Activated CD4-positive, CD25-positive, alpha-beta regulatory T cell treated with anti-CD3 and anti-CD28 coated beads, Interleukin-2, amount 50 U/mL, for 72 hours (primary cell): ENCODE measurements around the gene FGF22.
"Not testable (repeated sequence)": the region's sequence is repeated elsewhere in the genome, so short reads cannot be mapped to it uniquely, and the experiment has no call there.

Source experiments
- DNase-seq: peaks from one replicate; pipeline ENCODE4 v3.0.0; 2021

FGF22 gene

DNA sequence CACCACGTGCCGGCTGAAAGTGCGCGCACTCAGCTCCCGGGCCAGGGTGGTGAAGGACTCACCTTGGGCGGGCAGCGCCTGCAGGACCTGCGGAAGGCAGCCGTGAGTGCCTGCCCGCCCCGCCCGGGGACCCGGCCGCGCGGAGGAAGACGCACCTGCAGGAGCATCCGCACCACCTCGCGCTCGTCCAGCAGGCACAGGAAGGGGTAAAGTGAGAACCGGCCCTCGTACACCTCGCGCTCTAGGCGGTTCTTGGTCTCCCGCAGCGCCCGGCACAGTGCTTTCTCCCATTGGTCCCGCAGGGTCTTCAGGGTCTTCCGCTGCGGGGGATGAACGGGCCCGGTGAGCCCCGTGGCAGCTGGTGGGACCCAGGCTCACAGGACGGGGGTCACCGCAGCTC is 17.0 kb upstream of the FGF22 start:
- no peak for DNase-seq

DNA sequence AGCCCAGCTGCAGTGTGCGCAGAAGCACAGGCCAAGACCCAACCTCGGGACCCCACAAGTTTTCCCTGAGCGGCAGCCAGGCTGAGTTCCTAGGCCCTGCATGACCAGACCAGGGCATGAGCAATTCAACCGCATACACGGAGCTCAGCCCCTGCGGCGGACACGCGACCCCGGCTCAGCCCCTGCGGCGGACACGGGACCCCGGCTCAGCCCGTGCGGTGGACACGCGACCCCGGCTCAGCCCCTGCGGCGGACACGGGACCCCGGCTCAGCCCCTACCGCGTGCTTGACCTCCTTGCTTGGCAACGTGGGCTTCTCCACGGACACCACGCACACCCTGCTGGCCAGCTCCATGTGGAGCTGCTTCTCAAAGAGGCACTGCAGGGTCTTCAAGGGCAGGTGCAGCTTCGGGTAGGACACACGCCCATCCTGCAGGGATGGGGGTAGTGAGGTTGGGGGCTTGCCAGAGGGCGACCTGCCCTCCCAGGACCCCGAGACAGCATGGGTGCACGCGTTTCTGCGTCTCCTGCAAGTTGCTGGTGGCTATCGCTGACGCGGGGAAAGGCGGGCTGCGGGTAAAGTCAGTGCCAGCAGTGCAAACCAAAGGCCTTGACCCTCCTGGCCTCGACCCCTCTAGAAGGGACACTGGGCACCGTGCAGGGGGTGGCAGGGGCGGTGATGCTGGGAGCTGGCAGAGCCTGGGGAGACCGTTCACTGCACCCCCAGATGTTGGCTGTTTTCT is 16.3 kb upstream of the FGF22 start:
- DNase-seq, result no peak

DNA sequence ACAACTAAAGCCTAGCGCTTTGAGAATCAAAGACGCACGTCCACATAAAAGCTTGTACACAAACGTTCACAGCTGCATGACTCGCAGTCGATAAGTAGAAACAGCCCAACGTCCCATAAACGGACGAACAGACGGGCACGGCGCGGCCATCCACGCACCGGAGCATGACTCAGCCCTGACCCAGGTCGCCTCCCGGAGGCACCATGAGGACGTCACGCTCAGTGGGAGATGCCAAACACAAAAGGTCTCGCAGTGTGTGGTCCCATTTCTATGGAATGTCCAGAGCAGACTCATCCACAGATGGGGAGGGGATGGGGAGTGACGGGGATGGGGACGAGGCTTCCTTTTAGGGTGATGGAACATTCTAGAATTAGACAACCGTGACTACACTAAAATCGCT is 15.7 kb upstream of the FGF22 start:
- no peak for DNase-seq

DNA sequence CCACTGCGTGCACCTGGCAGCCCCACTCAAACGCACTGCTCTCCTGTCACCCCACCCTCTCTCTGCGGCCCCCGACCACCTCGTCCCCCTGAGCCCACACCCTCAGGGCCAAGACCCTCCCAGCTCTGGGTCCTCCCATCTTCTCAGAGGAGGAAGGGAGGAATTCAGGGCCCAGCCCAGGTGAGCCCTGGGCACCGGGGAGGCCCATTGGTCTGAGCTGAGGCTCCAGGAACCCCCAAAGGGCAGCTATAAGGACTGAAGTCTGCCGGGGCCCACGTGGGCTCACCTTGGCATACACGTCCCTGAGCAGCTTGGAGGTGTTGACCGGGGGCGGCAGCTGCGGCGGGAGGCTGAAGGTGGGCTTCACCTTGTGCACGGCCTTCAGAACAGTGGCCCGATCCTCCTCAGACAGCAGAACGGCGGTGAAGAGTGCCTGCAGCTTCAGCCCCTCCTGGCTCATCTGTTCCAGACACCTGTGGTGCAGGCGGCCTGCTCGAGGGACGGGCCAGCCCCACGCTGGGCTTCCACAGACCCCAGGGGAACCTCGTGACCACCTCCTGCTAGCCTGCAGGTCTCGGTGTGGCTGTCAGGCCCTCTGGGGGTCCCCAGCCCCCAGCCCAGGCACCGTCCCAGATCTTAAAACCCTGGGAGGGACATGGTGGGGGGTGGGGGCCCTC is 15.1 kb upstream of the FGF22 start:
- no peak for DNase-seq

DNA sequence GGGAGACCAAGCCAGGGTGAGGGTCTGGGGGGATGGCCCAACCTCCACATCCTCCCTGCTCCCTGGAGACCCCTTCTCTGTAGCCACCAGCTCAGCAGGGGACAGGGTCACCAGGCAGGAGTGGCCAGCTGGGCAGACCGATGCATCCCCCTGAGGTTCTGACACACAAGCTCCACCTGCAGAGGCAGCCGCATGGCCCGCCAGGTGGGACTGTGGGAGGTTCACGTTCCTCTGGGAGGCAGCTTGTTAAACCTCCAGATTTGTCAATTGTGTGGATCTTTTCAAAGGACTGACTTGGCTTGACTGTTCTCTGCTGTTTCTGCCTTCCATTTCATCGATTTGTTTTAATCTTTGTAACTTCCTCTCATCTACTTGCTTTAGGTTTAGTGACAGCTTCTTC is 14.4 kb upstream of the FGF22 start:
- DNase-seq, result no peak

DNA sequence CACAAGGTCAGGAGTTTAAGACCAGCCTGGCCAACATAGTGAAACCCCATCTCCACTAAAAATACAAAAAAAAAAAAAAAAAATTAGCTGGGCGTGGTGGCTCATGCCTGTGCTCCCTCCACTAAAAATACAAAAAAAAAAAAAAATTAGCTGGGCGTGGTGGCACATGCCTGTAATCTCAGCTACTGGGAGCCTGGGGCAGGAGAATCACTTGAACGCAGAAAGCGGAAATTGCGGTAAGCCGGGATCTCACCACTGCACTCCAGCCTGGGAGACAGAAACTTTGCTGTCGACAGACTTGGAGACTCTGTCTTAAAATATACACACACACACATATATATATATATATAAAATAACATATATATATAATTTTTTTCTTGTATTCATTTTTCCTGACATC is 13.1 kb upstream of the FGF22 start:
- DNase-seq, result not testable (repeated sequence)

DNA sequence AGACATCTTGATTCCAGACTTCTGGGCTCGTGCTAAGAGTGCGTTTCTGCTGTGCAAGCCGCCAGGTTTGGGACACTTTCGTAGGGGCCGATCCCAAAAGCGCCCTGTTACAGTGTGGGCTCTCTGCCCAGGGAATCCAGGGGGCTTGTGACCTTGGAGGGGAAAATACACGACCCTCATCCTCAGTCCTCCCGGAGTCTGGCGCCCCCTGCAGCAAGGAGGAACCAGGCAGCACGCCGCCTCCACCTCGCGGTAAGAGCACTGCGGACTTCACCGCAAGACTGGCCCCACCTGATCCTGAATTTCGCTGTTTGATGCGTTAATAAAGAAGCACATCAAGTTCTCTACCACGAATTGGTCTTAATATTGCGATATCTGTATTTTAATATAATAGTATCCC is 11.5 kb upstream of the FGF22 start:
- no peak for DNase-seq

DNA sequence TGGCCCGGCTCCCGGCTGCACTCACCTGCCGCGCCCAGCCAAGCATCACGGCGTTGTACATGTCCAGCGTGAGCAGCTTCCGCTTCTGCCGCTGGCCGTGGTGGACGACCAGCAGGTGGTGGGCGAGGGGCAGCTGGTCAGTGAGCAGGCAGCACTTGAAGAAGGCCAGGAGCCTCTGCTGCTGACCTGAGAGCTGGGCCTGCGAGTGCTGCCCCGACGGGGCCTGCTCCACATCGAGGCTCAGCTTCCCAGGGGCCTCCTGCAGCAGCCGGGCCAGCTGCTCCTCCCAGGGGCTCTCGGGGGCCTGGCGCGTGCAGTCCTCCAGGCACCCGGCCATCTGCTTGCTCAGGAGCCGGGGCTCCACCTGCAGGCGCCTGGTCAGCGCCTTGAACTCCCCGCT is 10.2 kb upstream of the FGF22 start:
- not testable (repeated sequence) for DNase-seq

DNA sequence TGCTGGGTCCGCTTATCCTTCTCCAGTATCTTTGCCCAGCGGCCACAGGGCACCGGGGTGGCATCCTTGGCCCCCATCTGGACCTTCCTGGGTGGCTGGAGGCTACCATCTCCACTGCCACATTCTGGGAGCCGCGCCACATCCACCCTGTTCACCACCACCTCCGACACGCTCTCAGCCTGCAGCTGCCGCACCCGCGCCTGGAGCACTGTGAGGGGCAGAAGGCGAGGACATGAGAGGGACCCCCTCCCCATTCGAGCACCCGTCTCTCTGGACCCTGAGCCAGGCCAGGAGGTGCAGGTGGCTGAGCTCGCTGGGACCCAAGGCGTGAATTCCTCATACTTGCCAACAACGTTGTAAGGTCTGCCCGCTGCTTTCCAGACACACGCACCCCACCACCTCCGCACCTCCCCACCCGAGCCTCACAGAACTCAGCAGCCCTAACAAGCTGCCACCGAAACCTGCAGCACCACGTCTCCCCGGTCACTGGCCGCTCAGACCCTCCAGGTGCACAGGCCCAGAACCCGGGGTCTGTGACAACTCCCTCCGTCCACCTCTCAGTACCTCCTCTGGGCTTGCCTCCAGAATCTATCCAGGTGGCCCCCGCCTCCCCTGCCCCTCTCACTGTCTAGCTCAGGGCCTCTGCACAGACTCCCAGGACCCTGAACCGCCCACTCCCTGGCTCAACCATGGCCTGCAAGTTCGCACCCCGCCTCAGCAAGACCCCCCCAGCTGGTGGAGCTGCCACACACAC is 9.5 kb upstream of the FGF22 start:
- no peak for DNase-seq

DNA sequence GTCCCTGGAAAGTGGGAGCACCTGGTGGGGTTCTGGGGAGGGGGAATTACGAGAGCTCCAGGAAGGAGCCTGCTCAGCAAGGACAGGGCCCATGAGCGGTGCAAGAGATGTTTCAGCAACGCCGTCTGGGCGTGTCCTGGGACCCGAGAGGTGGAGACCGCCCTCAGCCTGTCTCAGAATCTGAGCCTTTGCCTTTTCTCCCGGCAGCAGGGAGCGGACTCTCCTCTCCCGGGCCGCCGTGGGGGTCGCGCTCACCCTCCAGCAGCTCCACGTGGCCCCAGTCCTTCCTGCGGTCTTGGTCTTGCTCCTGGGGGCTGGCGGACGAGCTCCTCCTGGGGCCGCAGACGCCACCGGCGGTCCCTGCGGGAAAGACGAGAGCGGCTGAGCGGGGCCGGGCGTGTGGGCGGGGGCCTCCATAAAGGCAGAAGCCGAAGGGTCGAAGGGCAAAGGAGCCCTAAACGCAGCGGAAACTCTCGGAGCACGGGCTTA is 7.1 kb upstream of the FGF22 start:
- peak; percentile 58 for DNase-seq

DNA sequence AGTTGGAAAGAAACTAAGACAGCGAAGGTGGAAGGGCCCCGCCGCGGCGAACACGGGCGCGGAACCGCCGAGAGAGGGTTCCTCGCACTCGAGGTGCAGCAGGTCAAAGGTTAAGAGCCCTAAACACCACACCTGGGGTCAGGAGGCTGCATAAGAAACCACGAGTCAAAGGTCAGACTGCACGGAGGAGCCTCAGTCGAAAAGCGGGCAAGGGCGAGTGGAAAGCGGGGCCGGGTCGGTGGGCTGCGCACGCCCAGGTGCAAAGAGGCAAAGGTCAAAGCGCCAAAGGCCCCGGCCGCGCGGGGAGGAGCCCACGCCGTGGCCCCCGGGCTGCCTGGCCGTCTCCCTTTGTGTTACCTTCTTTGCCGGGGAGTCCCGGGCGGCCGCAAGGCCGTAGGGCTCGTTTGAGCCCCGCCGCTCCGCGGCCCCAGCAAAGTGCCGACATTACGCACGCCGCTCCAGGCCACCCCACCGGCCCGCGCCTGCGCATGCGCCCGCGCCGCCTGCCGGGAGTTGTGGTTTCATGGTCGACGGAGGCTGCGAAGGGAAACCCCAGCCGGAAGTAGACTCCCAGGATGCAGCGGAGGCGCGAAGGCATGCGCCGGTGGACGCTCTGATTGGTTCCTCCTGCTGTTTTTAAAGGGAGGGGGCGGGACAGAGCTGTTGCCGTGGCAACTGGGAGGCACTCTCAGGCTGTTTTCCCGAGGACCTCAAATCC is 6.5 kb upstream of the FGF22 start, which contains the start of gene POLRMT:
Gene POLRMT, minus strand, starts transcription at position 470 of the 718 bp plus-strand sequence. Its CDS starts 25 bp downstream, at position 445.
- DNase-seq, result peak; percentile 95

DNA sequence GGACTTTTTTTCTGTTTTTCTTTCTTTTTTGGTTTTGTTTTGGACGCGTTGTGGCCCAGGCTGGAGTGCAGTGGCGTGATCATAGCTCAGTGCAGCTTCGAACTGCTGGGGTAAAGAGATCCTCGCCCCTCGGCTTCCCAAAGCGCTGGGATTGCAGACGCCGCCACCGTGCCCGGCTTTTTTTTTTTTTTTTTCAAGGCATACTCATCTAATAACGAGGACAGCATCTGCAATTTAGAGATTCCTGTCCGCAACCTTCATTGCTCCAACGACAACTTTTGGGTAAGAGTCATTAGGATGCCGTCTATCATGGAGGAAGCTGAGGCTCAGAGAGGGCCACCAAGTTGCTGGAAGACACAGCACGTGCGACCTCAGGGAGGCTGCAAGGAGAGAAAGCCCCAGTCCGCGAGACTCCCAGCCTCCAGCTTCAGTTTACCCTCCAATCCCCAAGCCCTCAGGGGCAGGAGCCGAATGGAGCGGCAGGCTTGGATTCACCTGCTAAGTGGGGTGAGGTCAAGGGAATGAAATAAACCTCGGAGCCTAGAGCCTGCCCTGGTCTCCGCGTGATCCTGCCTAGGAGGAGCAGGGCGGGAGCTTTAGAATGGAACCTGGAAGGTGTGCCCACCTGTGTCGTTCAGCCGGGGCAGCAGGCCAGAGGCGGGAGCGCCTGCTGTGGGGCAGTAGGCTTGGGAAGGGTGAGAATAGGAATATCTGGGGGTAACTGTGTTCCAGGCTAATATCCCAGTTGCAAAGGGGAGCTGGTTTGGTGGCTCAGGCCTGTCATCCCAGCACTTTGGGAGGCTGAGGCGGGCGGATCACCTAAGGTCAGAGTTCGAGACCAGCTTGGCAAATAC is 5.7 kb upstream of the FGF22 start:
- DNase-seq, result no peak

DNA sequence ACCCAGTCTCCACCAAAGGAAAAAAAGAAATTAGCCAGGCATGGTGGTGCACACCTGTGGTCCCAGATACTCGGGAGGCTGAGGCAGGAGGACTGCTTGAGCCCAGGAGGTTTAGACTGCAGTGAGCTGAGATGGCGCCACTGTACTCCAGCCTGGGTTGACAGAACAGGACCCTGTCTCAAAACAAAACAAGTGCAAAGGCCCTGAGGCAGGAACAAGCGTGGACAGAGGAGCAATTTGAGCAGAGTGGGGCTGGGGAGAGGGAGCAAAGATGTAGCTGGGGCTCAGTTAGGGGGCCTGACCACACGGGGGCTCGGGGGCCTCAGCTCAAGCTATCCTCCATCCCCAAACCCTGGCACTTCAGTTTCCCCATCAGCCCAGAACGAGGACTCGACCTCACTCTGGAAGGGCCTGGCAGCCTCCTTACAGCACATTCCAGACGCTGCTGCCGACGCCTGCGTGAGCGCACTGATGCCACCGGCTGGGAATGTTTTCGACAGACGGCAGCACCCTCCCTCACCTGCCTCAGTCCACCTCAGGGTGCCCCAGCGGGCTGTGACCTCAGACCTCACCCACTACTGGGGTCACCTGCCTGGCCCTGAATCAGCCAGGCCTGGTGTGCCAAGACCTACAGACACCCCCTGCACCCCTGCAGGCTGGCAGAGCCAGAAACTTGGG is 4.6 kb upstream of the FGF22 start:
- DNase-seq, result no peak

DNA sequence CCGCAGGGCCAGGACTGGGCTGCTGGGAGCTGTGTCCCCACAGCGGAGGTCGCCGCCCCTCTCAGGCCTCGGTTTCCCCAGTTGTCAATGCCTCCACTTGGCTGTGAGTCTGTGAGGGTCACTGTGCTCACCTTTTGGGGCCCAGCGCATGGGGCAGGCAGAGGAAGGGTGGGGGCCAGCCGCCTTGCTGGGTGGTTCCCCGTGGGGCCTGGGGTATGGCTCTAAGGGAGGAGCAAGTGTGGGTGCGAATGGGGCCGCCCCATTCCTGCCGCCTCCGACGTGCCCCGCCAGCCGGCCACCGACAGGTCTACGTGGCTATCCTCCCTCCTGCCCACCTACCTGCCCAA is 800 bp upstream of the FGF22 start:
- no peak for DNase-seq

DNA sequence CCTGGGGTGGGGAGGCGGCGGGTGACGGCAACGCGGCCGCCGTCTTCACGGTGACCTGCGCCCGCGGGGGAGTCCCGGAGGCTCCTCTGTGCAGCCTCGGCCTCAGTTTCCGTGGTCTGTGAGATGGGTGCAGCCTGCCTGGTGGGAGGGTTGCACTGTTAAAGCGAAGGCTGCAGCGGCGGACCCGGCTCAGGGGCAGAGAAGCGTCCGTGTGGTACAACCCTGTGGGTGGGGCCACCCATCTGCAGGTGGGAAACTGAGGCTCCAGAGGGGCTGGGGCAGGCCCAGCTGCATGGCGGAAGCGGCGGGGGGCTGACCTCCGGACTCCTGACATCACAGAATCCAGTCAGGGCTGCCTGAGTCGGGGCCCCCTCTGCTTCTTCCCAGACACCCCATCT is 481 bp downstream of the FGF22 start:
- DNase-seq, result no peak

DNA sequence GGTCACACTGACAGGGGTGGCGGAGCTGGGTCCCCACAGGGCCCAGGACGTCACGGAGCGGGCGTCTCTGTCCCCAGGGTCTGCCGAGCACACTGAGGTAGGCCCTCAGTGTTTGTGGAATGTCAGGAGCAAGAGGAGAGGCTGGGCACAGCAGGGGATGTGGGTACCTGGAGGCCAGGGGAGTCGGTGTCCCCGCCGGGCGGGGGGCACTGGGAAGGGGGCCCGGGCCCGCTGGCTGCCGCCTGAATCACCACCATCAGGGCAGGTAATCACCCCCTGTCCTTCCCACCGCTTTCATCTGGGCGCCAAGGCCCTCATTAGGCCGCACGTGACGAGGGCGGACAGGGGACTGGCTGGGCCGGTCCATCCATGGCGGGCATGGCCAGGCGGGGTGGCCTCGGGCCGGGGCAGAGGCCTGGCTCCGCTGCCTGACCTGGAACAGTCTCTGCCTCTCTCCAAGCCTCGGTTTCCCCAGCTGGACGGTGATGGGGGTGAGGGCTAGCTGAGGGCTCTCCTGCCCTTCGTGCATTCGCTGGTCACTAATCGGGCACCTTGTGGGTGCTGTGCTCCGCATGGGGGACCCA is 1.0 kb downstream of the FGF22 start:
- DNase-seq, result no peak

DNA sequence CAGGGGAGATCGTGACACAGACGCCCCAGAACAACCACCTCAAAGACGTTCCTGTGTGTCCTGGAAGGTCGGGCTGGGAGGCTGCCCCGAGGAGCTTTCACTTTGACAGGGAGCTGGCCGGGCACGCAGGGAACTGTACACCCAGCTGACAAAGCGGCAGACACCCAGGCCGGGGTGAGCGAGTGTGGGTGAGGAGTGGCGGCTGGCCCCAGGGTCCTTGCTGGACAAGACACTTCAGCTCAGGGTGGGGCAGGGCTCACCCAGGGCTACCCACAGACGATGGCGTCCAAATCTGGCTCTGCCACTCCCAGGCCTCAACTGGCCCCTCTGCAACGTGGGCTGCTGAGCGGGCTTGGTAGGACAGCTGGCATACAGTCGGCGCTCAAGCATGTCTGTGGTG is 2.0 kb downstream of the FGF22 start:
- no peak for DNase-seq

DNA sequence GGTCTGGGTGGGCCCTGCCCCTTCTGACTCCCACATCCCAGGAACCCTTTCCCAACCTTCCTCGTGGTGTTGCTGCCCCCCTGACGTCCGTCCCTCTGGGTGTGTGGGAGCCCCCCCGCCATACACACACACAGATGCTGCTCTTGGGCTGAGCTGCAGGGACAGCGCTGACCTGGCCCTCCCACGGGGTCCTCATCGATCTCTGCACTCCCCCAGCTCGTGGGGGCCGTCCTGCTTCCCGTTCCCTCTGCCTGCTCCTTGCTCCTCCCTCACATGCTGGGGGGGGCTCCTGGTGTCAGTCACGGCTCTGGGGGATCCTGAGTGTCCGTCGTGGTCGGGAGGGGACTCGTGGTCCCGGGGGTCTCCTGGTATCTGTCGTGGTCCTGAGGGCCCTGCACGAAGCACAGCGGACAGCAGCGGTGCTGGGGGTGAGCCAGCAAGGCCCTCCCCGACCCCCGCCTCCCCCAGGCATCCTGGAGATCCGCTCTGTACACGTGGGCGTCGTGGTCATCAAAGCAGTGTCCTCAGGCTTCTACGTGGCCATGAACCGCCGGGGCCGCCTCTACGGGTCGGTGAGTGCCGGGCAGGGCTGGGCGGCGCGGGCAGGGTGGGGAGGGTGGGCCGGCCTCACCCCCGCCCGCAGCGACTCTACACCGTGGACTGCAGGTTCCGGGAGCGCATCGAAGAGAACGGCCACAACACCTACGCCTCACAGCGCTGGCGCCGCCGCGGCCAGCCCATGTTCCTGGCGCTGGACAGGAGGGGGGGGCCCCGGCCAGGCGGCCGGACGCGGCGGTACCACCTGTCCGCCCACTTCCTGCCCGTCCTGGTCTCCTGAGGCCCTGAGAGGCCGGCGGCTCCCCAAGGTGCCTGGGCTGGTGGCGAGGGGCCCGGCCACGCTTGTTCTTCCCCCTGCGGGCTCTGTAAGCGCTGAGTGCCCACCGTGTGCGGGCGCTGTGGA is 3.4 kb downstream of the FGF22 start:
- DNase-seq, result no peak

DNA sequence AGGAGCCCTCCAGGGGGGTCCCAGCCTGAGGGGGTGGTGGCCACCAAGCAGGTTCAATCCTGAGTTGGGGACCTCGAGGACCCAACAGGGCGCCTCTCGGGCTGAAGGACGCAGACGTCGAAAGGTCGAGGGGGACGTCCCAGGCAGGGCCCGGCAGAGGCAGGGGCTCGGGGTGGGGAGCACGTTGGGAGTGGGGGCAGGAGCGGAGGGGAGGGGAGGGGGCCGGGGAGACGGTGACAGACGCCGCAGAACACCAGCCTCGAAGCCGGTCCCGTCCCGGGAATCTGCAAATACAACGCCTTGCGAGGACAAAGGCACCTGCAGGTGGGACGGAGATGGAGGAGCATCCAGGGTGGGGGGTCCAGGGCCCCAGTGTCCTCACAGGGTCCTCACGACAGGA is 4.1 kb downstream of the FGF22 start:
- no peak for DNase-seq

DNA sequence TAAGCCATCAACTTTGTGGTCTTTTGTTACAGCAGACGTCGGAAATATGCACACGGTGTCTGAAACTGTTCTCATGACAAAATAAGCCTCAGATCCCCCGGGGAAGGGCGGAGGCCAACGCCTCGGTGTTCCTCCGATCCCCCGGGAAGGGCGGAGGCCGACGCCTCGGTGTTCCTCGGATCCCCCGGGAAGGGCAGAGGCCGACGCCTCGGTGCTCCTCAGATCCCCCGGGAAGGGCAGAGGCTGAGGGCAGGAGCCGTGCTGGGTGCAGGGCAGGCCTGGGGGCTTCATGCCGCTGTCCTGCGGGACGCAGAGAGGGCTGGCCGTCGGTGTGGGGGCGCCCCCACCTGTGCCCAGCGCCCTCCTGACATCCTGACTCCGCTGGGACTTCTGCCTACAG is 4.7 kb downstream of the FGF22 start:
- DNase-seq, result no peak
